Measurements from ENCODE around the gene TSKU.

- TF ChIP-seq CTCF (IDR thresholded peaks at IDR 0.05) (no peak), POLR2A (IDR thresholded peaks at IDR 0.05) (no peak)
Measured at GRCh38 chr11:76786441-76787014, 3.4 kb downstream of the TSKU start.

All from Peyer's patch (tissue), 4 donors.